ENCODE data around the gene ATP13A5. TPM values are rescaled to one million over a fixed set of nuclear protein-coding genes. Genes with fewer than 3 reads are reported as not detected.

The ATP13A5 gene, protein sequence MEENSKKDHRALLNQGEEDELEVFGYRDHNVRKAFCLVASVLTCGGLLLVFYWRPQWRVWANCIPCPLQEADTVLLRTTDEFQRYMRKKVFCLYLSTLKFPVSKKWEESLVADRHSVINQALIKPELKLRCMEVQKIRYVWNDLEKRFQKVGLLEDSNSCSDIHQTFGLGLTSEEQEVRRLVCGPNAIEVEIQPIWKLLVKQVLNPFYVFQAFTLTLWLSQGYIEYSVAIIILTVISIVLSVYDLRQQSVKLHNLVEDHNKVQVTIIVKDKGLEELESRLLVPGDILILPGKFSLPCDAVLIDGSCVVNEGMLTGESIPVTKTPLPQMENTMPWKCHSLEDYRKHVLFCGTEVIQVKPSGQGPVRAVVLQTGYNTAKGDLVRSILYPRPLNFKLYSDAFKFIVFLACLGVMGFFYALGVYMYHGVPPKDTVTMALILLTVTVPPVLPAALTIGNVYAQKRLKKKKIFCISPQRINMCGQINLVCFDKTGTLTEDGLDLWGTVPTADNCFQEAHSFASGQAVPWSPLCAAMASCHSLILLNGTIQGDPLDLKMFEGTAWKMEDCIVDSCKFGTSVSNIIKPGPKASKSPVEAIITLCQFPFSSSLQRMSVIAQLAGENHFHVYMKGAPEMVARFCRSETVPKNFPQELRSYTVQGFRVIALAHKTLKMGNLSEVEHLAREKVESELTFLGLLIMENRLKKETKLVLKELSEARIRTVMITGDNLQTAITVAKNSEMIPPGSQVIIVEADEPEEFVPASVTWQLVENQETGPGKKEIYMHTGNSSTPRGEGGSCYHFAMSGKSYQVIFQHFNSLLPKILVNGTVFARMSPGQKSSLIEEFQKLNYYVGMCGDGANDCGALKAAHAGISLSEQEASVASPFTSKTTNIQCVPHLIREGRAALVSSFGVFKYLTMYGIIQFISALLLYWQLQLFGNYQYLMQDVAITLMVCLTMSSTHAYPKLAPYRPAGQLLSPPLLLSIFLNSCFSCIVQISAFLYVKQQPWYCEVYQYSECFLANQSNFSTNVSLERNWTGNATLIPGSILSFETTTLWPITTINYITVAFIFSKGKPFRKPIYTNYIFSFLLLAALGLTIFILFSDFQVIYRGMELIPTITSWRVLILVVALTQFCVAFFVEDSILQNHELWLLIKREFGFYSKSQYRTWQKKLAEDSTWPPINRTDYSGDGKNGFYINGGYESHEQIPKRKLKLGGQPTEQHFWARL
- total RNA-seq: not detected

DNA sequence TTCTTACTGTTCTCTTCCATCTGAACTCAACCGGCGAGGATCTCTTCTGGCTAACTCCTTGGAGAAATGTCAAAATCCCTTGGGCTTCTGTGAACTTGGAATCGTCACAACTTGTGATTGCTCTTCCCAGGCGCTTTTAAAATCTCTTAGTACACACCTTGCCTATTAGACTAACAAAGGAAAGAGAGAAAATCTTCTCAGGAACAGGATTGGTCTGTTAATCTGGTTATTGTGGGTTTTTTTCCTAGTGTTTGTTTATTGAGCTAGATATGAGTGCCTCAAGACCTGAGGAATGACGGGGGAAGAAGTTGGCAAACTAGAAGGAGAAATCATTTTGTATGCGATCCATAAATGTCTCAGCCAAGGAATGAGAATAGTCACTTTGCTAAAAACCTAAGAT, at the start of gene ATP13A5:
TSS of gene ATP13A5 (minus strand) at position 48 of the 400 bp plus-strand sequence. CDS start at position 20, 28 bp downstream.
- no peak for DNase-seq (ENCODE audit: low spot score)
- H3K36me3 ChIP-seq: no peaks in the 10 kb centered on the region
- 32% methylated on average over 6 of the region's 6 CpGs for WGBS
- TF ChIP-seq, protein P1, sequence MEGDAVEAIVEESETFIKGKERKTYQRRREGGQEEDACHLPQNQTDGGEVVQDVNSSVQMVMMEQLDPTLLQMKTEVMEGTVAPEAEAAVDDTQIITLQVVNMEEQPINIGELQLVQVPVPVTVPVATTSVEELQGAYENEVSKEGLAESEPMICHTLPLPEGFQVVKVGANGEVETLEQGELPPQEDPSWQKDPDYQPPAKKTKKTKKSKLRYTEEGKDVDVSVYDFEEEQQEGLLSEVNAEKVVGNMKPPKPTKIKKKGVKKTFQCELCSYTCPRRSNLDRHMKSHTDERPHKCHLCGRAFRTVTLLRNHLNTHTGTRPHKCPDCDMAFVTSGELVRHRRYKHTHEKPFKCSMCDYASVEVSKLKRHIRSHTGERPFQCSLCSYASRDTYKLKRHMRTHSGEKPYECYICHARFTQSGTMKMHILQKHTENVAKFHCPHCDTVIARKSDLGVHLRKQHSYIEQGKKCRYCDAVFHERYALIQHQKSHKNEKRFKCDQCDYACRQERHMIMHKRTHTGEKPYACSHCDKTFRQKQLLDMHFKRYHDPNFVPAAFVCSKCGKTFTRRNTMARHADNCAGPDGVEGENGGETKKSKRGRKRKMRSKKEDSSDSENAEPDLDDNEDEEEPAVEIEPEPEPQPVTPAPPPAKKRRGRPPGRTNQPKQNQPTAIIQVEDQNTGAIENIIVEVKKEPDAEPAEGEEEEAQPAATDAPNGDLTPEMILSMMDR (IDR thresholded peaks at IDR 0.05): no peak
- TF ChIP-seq POLR2A (IDR thresholded peaks at IDR 0.05): no peak
- no peak for TF ChIP-seq POLR2AphosphoS5 (IDR thresholded peaks at IDR 0.05)
- no peaks in the 10 kb centered on the region for H3K27me3 ChIP-seq (replicated peaks; ENCODE audit: insufficient read depth)
- no peak within 1 kb of the TSS for H3K4me3 ChIP-seq
- no peak within 1 kb of the TSS for H3K27ac ChIP-seq
- no peaks in the 10 kb centered on the region for H3K4me1 ChIP-seq (replicated peaks)
- no peaks in the 10 kb centered on the region for H3K9me3 ChIP-seq
- intact Hi-C loops (cut with DNase I): no loop called here

DNA sequence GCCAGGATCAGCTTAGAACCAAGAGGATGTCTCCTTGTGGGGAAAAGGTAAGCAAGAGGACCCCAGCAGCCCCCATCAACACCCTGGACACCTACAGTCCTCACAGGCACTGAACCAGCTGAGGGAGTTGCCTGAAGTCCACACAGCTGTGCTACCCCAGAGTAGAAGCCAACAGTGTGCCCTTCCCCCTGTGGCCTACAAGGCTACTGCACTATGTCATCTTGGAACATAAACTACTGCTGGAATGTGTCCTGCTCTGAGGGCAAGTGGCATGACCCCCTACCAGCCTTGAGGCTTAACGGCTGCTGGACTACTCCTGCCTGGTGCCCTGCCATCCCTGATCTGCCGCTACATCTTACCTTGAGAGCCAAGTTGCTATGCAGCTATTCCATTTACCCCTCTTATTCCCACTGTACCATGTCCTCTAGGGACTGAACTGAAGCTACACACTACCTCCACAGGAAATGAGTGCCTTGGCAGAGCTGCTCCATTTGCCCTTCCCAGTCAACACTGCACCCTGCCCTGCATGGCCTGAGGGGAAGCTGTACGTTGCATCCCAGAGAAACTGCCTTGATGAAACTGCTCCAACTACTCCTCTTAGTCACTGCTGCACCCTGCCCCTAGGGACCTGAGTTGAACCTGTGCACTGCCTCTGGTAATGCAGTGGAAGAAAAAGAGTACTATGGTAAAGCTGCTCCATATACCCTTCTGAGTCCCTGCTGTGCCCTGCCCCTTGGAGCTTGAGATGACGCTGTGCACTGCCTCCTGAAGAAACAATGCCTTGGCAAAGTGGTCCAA, 40.2 kb upstream of the ATP13A5 start:
- 91% methylated on average over 4 of the region's 4 CpGs for WGBS
- Histone ChIP-seq H3K36me3 (no peaks in the 10 kb centered on the region), H3K4me3 (no peak overlapping the region), H3K4me1 (replicated peaks) (no peaks in the 10 kb centered on the region), H3K9me3 (no peaks in the 10 kb centered on the region), H3K27ac (no peak overlapping the region), H3K27me3 (replicated peaks; ENCODE audit: insufficient read depth) (no peaks in the 10 kb centered on the region)
- intact Hi-C loops (cut with DNase I): no loop called here
- DNase-seq (ENCODE audit: low spot score): no peak
- TF ChIP-seq, protein P1 (IDR thresholded peaks at IDR 0.05): no peak
- TF ChIP-seq POLR2A (IDR thresholded peaks at IDR 0.05) (no peak), POLR2AphosphoS5 (IDR thresholded peaks at IDR 0.05) (no peak)

DNA sequence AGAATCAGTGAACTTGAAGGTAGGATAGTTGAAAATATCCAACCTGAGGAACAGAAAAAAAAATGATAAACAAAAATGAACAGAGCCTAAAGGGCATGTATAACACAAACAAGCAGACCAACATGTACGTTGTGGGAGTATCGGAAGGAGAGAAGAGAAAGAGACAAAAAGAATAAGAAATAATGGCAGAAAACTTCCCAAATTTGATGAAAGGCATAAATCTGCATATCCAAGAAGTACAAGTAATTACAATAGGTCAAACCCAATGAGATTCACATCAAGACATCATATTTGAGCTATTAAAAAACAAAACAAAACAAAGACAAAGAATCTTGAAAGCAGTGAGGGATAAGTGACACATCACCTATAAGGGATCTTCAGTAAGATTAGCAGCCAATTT, 38.1 kb upstream of the ATP13A5 start:
- H3K9me3 ChIP-seq: no peaks in the 10 kb centered on the region
- H3K4me3 ChIP-seq: no peak overlapping the region
- no peaks in the 10 kb centered on the region for H3K27me3 ChIP-seq (replicated peaks; ENCODE audit: insufficient read depth)
- intact Hi-C loops (cut with DNase I): no loop called here
- TF ChIP-seq, protein P1 (IDR thresholded peaks at IDR 0.05): no peak
- TF ChIP-seq POLR2AphosphoS5 (IDR thresholded peaks at IDR 0.05) (no peak), POLR2A (IDR thresholded peaks at IDR 0.05) (no peak)
- 94% methylated on average over 2 of the region's 2 CpGs for WGBS
- no peak overlapping the region for H3K27ac ChIP-seq
- no peaks in the 10 kb centered on the region for H3K36me3 ChIP-seq
- no peaks in the 10 kb centered on the region for H3K4me1 ChIP-seq (replicated peaks)
- DNase-seq (ENCODE audit: low spot score): no peak

DNA sequence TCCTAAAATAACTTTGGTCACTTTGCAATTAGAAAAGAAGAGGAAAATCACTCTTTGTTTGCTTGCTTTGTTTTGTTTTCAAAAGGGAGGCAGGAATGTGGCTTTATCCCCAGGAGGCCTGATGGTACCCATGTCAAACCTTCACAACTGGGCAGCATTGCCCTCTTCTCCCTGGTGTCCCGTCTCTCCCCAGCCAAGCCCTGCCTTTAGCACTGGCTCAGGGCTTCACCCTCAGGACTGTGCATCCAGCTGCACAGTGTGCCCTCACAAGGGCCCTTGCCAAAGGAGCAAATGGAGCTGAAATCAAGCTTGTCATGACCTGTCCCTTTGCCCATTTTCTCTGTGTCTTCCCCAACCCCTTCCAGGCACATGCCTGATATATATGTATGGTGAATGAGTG, 29.1 kb upstream of the ATP13A5 start:
- Histone ChIP-seq H3K9me3 (no peaks in the 10 kb centered on the region), H3K36me3 (no peaks in the 10 kb centered on the region), H3K4me1 (replicated peaks) (no peaks in the 10 kb centered on the region), H3K4me3 (no peak overlapping the region), H3K27me3 (replicated peaks; ENCODE audit: insufficient read depth) (no peaks in the 10 kb centered on the region), H3K27ac (no peak overlapping the region)
- WGBS: 67% methylated on average over 1 of the region's 1 CpG
- no peak for DNase-seq (ENCODE audit: low spot score)
- TF ChIP-seq POLR2A (IDR thresholded peaks at IDR 0.05) (no peak), POLR2AphosphoS5 (IDR thresholded peaks at IDR 0.05) (no peak)
- TF ChIP-seq, protein P1 (IDR thresholded peaks at IDR 0.05): no peak
- intact Hi-C loops (cut with DNase I): no loop called here
